ENCODE data around the gene FDX1. TPM values are rescaled to one million over a fixed set of nuclear protein-coding genes. Genes with fewer than 3 reads are reported as not detected.
"Not testable (repeated sequence)": the region's sequence is repeated elsewhere in the genome, so short reads cannot be mapped to it uniquely, and the experiment has no call there.

The FDX1 gene
- total RNA-seq, 1 experiment from 2014 or later: 11.9 TPM

DNA sequence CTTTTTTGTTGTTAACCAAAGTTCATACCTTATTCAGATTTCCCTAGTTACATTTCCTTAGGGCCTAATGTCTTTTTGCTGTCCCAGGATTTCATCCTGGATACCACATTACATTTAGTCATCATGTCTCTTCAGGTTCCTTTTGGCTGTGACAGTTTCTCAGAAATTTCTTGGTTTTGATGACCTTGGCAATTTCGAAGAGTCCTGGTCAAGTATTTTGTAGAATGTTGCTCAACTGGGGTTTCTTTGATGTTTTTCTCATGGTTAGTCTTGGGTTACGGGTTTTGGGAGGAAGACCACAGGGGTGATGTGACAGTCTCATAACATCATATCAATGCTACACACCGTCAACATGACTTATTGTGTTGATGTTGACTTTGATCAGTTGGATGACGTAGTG lies 39.8 kb upstream of the FDX1 start:
- Histone ChIP-seq H3K79me2 (ENCODE audit: low read depth) (no peaks in the 10 kb centered on the region), H3F3A (ENCODE audit: insufficient read depth, low read depth) (no peaks in the 10 kb centered on the region), H3K4me1 (replicated peaks; ENCODE audit: insufficient read depth) (no peaks in the 10 kb centered on the region), H3K27me3 (ENCODE audit: insufficient read depth, low read depth) (no peaks in the 10 kb centered on the region), H3K9me3 (ENCODE audit: insufficient read depth, low read depth) (0 out of 2 replicates have a peak, but pooled peaks cover 4% of the 10 kb centered on the region), H3K36me3 (ENCODE audit: low read depth) (no peaks in the 10 kb centered on the region), H3K4me3 (no peak overlapping the region), H4K20me1 (ENCODE audit: insufficient read depth) (no peaks in the 10 kb centered on the region), H3K4me2 (no peak overlapping the region), H2AFZ (no peak overlapping the region), H3K9me2 (ENCODE audit: insufficient read depth) (0 out of 2 replicates have a peak, but pooled peaks cover 3% of the 10 kb centered on the region), H3K27ac (no peak overlapping the region)
- intact Hi-C loops (cut with micrococcal nuclease; ENCODE audit: unreplicated experiment): no loop called here
- no TSS peak for BruUV-seq (replicated peaks)
- CTCF ChIA-PET: no interaction called here
- POLR2A ChIA-PET (ENCODE audit: unreplicated experiment): no interaction called here
- no peak for DNase-seq
- no peak for TF ChIP-seq CTCF (conservative IDR thresholded peaks at IDR 0.05)
- no peak for TF ChIP-seq EZH2 (IDR thresholded peaks at IDR 0.05; ENCODE audit: low read depth)

GRCh38 chr11:110392056-110392455 lies 37.7 kb upstream of the FDX1 start:
- Histone ChIP-seq H3K4me3 (no peak overlapping the region), H3K79me2 (ENCODE audit: low read depth) (no peaks in the 10 kb centered on the region), H3F3A (ENCODE audit: insufficient read depth, low read depth) (no peaks in the 10 kb centered on the region), H2AFZ (no peak overlapping the region), H3K9me2 (ENCODE audit: insufficient read depth) (0 out of 2 replicates have a peak, but pooled peaks cover 3% of the 10 kb centered on the region), H3K27me3 (ENCODE audit: insufficient read depth, low read depth) (no peaks in the 10 kb centered on the region), H3K9me3 (ENCODE audit: insufficient read depth, low read depth) (peaks cover 10% of the 10 kb centered on the region; the same call in 1 of the 2 replicates), H3K27ac (no peak overlapping the region), H4K20me1 (ENCODE audit: insufficient read depth) (no peaks in the 10 kb centered on the region), H3K4me2 (no peak overlapping the region), H3K4me1 (replicated peaks; ENCODE audit: insufficient read depth) (no peaks in the 10 kb centered on the region), H3K36me3 (ENCODE audit: low read depth) (no peaks in the 10 kb centered on the region)
- intact Hi-C loops (cut with micrococcal nuclease; ENCODE audit: unreplicated experiment): no loop called here
- TF ChIP-seq EZH2 (IDR thresholded peaks at IDR 0.05; ENCODE audit: low read depth): no peak
- no peak for TF ChIP-seq CTCF (conservative IDR thresholded peaks at IDR 0.05)
- no TSS peak for BruUV-seq (replicated peaks)
- DNase-seq: no peak
- ChIA-PET CTCF (no interaction called here), POLR2A (ENCODE audit: unreplicated experiment) (no interaction called here)

DNA sequence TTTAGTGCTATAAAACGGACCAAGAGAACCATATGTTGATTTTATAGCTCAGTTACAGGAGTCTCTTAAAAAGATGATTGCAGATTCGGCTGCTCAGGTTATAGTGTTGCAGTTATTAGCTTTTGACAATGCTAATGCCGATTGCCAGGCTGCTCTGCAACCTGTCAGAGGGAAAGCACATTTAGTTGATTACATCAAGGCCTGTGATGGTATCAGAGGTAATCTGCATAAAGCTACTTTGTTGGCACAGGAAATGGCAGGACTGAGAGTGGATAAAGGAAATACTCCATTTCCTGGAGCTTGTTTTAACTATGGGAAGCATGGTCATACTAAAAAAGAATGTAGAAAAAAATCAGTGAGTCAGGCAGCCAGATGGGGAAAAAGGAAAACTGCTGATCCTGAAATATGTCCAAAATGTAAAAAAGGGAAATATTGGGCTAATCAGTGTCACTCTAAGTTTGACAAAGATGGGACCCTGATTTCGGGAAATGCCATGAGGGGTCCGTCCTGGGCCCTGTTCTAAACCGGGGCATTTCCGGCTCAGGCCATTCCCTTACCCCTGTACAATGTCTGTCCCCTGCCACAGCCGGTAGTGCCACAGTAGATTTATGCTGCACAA lies 32.0 kb upstream of the FDX1 start:
- BruUV-seq (replicated peaks); H3K4me3 ChIP-seq; H3K4me2 ChIP-seq; H3K27ac ChIP-seq; intact Hi-C loops (cut with micrococcal nuclease; ENCODE audit: unreplicated experiment); H3K79me2 ChIP-seq (ENCODE audit: low read depth); CTCF ChIA-PET; H3K27me3 ChIP-seq (ENCODE audit: insufficient read depth, low read depth); H4K20me1 ChIP-seq (ENCODE audit: insufficient read depth); H3F3A ChIP-seq (ENCODE audit: insufficient read depth, low read depth); H2AFZ ChIP-seq; H3K4me1 ChIP-seq (replicated peaks; ENCODE audit: insufficient read depth); H3K36me3 ChIP-seq (ENCODE audit: low read depth); H3K9me2 ChIP-seq (ENCODE audit: insufficient read depth): not testable (repeated sequence)
- DNase-seq: peak in 1 of 2 experiments; percentile 22
- H3K9me3 ChIP-seq (ENCODE audit: insufficient read depth, low read depth): peaks cover 10% of the 10 kb centered on the region; the same call in 1 of the 2 replicates
- POLR2A ChIA-PET (ENCODE audit: unreplicated experiment): interaction anchor here (1.0 kb wide), 1 partner anchor 34 kb away, joined by 9 read pairs; no protein-coding TSS in a partner anchor

DNA sequence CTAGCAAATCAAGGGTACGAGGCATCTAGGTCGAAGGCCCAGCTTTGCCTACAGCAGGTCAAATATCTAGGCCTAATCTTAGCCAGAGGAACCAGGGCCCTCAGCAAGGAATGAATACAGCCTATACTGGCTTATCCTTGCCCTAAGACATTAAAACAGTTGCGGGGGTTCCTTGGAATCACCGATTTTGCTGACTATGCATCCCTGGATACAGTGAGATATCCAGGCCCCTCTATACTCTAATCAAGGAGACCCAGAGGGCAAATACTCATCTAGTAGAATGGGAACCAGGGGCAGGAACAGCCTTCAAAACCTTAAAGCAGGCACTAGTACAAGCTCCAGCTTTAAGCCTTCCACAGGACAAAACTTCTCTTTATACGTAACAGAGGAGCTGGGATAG lies 26.2 kb upstream of the FDX1 start:
- POLR2A ChIA-PET (ENCODE audit: unreplicated experiment); H3K4me2 ChIP-seq; H3K79me2 ChIP-seq (ENCODE audit: low read depth); H3K9me2 ChIP-seq (ENCODE audit: insufficient read depth); CTCF ChIA-PET; H3K4me3 ChIP-seq; H2AFZ ChIP-seq; H4K20me1 ChIP-seq (ENCODE audit: insufficient read depth); H3K27me3 ChIP-seq (ENCODE audit: insufficient read depth, low read depth); H3F3A ChIP-seq (ENCODE audit: insufficient read depth, low read depth); H3K36me3 ChIP-seq (ENCODE audit: low read depth); intact Hi-C loops (cut with micrococcal nuclease; ENCODE audit: unreplicated experiment); DNase-seq; BruUV-seq (replicated peaks); H3K27ac ChIP-seq; H3K9me3 ChIP-seq (ENCODE audit: insufficient read depth, low read depth): not testable (repeated sequence)
- H3K4me1 ChIP-seq (replicated peaks; ENCODE audit: insufficient read depth): peaks cover 11% of the 10 kb centered on the region

- peak in 1 of 2 experiments; percentile 54 for DNase-seq
- BruUV-seq (replicated peaks); H3F3A ChIP-seq (ENCODE audit: insufficient read depth, low read depth); POLR2A ChIA-PET (ENCODE audit: unreplicated experiment); H3K36me3 ChIP-seq (ENCODE audit: low read depth); H3K79me2 ChIP-seq (ENCODE audit: low read depth); CTCF ChIA-PET; intact Hi-C loops (cut with micrococcal nuclease; ENCODE audit: unreplicated experiment); H3K9me3 ChIP-seq (ENCODE audit: insufficient read depth, low read depth); H3K9me2 ChIP-seq (ENCODE audit: insufficient read depth); H4K20me1 ChIP-seq (ENCODE audit: insufficient read depth); H2AFZ ChIP-seq; H3K4me3 ChIP-seq; H3K27me3 ChIP-seq (ENCODE audit: insufficient read depth, low read depth); H3K27ac ChIP-seq: not testable (repeated sequence)
- peak overlapping the region; percentile 48; the same call in 1 of the 2 replicates for H3K4me2 ChIP-seq
- H3K4me1 ChIP-seq (replicated peaks; ENCODE audit: insufficient read depth): peaks cover 19% of the 10 kb centered on the region
Observed at GRCh38 chr11:110405636-110406035, 24.1 kb upstream of the FDX1 start.

Data from PC-9 (cell line).